ENCODE results near the gene ZNF532. TPM values are rescaled to one million over a fixed set of nuclear protein-coding genes. Genes with fewer than 3 reads are reported as not detected.
"Not testable (repeated sequence)": the region's sequence is repeated elsewhere in the genome, so short reads cannot be mapped to it uniquely, and the experiment has no call there.

The ZNF532 gene
- total RNA-seq, 3 donors from 2014 or later: 55.5 to 71.7 (median 62.3) TPM

DNA sequence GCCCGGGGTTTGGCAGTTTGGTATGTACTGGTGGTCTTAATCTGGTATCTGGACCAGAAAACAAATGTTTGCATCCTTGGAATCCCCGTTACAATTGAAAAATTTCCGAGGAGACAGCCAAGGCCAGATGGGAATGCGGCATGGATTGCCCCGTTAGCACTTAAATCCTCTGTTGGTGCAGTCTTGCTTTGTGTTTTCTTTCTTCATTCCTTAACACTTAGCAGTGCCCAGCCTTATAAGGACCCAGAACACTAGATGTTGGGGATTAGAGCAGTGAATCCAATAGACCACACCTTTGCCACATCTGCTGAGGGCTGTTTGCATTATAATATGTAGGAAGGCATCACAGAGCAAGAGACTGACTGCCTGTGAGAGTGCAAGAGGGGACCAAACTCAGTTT is 12.8 kb upstream of the ZNF532 start:
- H3K4me3 ChIP-seq: no peak overlapping the region
- TF ChIP-seq, protein P1, sequence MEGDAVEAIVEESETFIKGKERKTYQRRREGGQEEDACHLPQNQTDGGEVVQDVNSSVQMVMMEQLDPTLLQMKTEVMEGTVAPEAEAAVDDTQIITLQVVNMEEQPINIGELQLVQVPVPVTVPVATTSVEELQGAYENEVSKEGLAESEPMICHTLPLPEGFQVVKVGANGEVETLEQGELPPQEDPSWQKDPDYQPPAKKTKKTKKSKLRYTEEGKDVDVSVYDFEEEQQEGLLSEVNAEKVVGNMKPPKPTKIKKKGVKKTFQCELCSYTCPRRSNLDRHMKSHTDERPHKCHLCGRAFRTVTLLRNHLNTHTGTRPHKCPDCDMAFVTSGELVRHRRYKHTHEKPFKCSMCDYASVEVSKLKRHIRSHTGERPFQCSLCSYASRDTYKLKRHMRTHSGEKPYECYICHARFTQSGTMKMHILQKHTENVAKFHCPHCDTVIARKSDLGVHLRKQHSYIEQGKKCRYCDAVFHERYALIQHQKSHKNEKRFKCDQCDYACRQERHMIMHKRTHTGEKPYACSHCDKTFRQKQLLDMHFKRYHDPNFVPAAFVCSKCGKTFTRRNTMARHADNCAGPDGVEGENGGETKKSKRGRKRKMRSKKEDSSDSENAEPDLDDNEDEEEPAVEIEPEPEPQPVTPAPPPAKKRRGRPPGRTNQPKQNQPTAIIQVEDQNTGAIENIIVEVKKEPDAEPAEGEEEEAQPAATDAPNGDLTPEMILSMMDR (IDR thresholded peaks at IDR 0.05): no peak
- TF ChIP-seq POLR2AphosphoS5 (IDR thresholded peaks at IDR 0.05): no peak
- TF ChIP-seq POLR2A (IDR thresholded peaks at IDR 0.05): no peak
- H3K27ac ChIP-seq: no peak overlapping the region
- no peaks in the 10 kb centered on the region for H3K9me3 ChIP-seq
- no peaks in the 10 kb centered on the region for H3K27me3 ChIP-seq
- intact Hi-C loops (cut with DNase I; ENCODE audit: low total_unique reads): loop anchor here (2.0 kb wide), 1 partner anchor 19 kb away; no protein-coding TSS in a partner anchor
- DNase-seq (ENCODE audit: low spot score in 2 of 2): no peak
- no peaks in the 10 kb centered on the region for H3K36me3 ChIP-seq
- no peaks in the 10 kb centered on the region for H3K4me1 ChIP-seq

DNA sequence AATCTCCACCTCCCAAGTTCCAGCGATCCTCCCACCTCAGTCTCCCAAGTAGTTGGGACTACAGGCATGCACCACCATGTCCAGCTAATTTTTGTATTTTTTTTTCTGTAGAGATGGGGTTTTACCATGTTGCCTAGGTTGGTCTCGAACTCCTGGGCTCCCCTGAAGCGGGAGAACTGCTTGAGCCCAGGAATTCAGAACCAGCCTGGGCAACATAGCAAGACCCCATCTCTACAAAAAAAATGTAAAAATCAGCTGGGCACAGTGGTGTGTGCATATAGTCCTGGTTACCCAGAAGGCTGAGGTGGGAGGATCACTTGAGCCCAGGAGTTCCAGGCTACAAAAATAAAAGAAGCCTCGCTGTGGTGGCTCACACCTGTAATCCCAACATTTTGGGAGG is 12.0 kb upstream of the ZNF532 start:
- Histone ChIP-seq H3K4me3 (no peak overlapping the region), H3K27ac (no peak overlapping the region), H3K9me3 (no peaks in the 10 kb centered on the region), H3K4me1 (no peaks in the 10 kb centered on the region), H3K36me3 (no peaks in the 10 kb centered on the region), H3K27me3 (no peaks in the 10 kb centered on the region)
- intact Hi-C loops (cut with DNase I; ENCODE audit: low total_unique reads): no loop called here
- TF ChIP-seq POLR2AphosphoS5 (IDR thresholded peaks at IDR 0.05) (no peak), POLR2A (IDR thresholded peaks at IDR 0.05) (no peak)
- TF ChIP-seq, protein P1 (IDR thresholded peaks at IDR 0.05): no peak
- DNase-seq (ENCODE audit: low spot score in 2 of 2): no peak

DNA sequence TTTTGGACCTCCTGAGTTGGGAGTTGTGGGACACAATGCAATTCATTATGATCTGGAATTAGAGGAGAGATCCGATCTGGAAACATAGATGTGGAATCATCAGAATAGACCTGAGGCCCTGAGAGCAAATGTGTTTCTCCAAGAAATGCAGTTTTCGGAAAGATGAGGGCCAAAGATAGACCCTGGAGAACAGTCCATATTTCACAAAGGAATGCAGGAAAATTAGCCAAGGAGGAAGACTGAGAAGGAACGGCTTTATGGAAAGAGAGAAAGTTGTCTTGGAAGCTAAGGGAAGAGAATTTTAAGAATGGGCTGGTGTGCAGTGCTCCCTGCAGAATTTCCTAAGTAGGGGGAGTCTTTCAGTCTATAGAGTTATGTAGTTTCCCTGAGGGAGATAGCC is 11.1 kb upstream of the ZNF532 start:
- no peak for DNase-seq (ENCODE audit: low spot score in 2 of 2)
- H3K4me3 ChIP-seq: no peak overlapping the region
- no peaks in the 10 kb centered on the region for H3K9me3 ChIP-seq
- no peaks in the 10 kb centered on the region for H3K36me3 ChIP-seq
- intact Hi-C loops (cut with DNase I; ENCODE audit: low total_unique reads): no loop called here
- no peaks in the 10 kb centered on the region for H3K27me3 ChIP-seq
- H3K4me1 ChIP-seq: no peaks in the 10 kb centered on the region
- no peak overlapping the region for H3K27ac ChIP-seq
- TF ChIP-seq, protein P1 (IDR thresholded peaks at IDR 0.05): no peak
- TF ChIP-seq POLR2AphosphoS5 (IDR thresholded peaks at IDR 0.05): no peak
- TF ChIP-seq POLR2A (IDR thresholded peaks at IDR 0.05): no peak

DNA sequence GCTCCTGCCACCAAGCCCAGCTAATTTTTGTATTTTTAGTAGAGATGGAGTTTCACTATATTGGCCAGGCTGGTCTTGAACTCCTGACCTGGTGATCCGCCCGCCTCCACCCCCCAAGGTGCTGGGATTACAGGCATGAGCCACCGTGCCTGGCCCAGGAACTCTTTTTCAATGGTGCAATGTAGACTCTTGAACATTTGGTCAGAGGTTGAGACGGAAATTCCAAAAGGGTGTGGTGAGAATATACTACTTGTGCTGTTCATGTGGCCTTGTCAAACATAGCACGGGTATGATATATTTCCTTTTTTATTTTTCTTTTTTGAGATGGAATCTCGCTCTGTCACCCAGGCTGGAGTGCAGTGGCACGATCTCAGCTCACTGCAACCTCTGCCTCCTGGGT is 9.2 kb upstream of the ZNF532 start:
- intact Hi-C loops (cut with DNase I; ENCODE audit: low total_unique reads); H3K27me3 ChIP-seq; H3K36me3 ChIP-seq; H3K4me3 ChIP-seq; DNase-seq (ENCODE audit: low spot score in 2 of 2); H3K27ac ChIP-seq; H3K4me1 ChIP-seq; H3K9me3 ChIP-seq: not testable (repeated sequence)

DNA sequence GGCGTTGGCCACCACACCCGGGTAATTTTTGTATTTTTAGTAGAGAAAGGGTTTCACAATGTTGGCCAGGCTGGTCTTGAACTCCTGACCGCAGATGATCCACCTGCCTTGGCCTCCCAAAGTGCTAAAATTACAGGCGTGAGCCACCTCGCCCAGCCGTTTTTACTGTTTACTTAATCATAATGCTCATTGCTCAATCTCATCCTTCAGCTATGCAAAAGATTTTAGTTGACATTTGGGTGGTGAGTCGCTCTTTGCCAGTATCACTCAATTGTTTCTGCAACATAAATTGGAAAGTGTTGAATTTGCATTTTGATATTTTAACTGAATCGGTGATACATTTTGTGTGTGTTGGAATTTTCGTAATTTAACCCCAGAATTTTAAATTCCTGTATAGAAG is 7.8 kb upstream of the ZNF532 start:
- TF ChIP-seq POLR2A (IDR thresholded peaks at IDR 0.05): no peak
- no peak for TF ChIP-seq POLR2AphosphoS5 (IDR thresholded peaks at IDR 0.05)
- TF ChIP-seq, protein P1 (IDR thresholded peaks at IDR 0.05): no peak
- intact Hi-C loops (cut with DNase I; ENCODE audit: low total_unique reads): no loop called here
- no peak for DNase-seq (ENCODE audit: low spot score in 2 of 2)
- no peak overlapping the region for H3K27ac ChIP-seq
- peaks cover 0 to 4% of the 10 kb centered on the region in 2 donors for H3K4me1 ChIP-seq
- H3K9me3 ChIP-seq: no peaks in the 10 kb centered on the region
- no peak overlapping the region for H3K4me3 ChIP-seq
- H3K27me3 ChIP-seq: no peaks in the 10 kb centered on the region
- H3K36me3 ChIP-seq: no peaks in the 10 kb centered on the region
